IPS DF 19.7 (cell line): ENCODE data around the gene GPR107.

Experiments used
- DNase-seq: peaks from one replicate; pipeline ENCODE4 v3.0.0-alpha.2; 2013; ENCODE audit warnings: low read depth, low spot score

Gene GPR107

GRCh38 chr9:130027533-130028365 lies 26.0 kb upstream of the GPR107 start:
- DNase-seq, result no peak

DNA sequence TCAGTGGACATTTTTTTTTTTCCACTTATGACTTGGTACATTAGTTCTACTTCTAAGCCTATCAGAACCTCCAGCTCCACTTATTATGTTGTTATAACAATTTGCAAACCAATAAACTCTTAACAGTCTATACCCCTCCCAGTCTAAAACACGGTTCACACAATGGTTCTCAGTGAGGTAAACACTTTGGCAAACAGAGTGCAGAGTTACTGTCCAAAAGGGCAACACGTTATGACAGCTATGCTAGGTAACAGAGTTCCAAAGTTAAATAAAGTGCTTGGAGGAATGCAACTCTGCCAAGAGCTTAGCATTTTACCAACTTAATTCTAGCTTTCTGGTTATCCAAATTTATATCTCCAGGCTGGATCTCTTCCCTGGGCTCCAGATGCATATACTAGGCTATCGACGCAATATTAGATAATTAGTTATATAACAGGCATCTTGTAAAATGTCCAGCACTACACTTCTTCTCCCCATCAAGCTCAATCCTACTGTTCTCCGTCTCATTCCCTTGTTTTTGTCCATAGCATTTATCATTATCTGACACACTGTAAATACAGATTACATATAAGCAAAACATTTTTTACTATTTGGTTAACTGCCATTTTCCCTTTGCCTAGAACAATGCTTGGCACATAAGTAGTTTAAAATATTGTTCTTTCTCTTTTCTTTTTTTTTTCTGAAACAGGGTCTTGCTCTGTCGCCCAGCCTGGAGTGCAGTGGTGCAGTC lies 25.0 kb upstream of the GPR107 start:
- no peak for DNase-seq

- no peak for DNase-seq
Observed at GRCh38 chr9:130029223-130029973, 24.3 kb upstream of the GPR107 start.

GRCh38 chr9:130030651-130031127 lies 23.0 kb upstream of the GPR107 start:
- DNase-seq, result no peak

GRCh38 chr9:130034570-130034969 lies 19.1 kb upstream of the GPR107 start:
- no peak for DNase-seq

DNA sequence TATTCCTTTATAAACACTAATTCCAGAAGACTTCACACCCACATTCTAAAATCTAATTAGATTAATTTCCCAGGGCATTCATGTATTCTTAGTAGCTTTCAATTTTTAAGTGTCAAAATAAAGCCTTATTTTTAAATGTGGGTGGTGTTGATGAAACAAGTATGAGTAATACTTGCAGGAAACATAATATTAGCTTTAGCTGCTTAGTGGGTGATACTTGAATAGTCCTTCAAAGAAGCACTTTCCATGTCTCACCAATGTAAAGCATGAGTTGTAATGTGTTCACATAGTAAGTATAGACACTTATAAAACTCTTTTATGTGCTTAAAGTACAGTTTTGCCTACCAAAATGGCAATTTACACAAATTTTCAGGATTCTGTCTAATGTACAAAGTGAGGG lies 17.6 kb upstream of the GPR107 start:
- DNase-seq, result no peak

DNA sequence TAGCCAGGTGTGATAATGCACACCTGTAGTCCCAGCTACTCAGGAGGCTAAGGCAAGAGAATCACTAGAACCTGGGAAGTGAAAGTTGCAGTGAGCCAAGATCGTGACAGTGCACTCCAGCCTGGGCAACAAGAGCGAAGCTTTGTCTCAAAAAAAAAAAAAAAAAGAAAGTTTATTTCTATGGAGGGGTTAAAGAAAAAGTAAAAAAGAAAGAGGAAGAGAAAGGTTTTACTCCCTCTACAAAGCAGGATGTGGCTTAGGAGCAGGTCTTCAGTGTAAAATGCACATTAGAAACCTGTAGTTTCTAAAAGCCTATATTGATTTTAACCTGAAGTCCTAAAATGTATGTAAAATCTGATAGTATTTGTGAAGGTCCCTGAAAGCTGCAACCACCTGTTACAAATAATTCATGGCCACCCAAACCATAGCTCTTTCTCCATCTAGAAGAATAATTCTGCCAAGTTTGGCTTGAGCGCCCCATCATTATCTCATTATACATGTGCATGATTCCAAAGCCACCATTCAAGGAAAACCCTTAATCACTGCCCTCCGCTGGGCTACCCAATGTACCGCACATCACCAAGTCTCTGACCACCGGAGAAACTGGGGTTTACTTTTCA lies 14.1 kb upstream of the GPR107 start:
- DNase-seq, result no peak

GRCh38 chr9:130040984-130041647 lies 12.6 kb upstream of the GPR107 start:
- DNase-seq, result no peak

- no peak for DNase-seq
Observed at GRCh38 chr9:130041648-130042405, 11.9 kb upstream of the GPR107 start.

DNA sequence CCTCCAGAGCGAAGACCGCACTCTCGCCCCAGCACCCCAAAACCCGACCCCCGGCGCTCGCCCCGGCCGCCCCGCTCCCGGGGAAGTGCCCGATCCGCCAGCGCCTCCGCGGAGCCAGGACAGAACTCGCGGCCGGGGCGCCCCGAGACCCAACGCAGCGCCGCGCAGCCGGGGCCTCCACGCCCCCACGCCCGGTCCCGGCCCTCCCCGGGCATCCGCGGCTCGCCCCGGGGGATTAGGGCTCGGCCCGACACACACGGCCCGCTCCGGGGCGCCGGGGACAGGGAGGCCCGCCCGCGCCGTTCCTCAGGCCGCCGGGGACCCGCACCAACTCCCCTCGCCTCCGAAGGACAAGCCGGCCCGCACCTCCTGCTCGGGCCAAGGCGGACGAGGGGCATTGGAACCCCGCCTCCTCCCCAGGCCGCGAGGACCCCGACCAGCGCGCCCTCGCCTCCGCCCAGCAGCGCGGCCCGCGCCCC lies 11.3 kb upstream of the GPR107 start:
- DNase-seq, result no peak

GRCh38 chr9:130042885-130043653 lies 10.6 kb upstream of the GPR107 start, which contains the start of gene FNBP1:
FNBP1 (minus strand) TSS chr9:130043189; CDS start chr9:130042975, 214 bp downstream.
- peak; percentile 48 for DNase-seq

DNA sequence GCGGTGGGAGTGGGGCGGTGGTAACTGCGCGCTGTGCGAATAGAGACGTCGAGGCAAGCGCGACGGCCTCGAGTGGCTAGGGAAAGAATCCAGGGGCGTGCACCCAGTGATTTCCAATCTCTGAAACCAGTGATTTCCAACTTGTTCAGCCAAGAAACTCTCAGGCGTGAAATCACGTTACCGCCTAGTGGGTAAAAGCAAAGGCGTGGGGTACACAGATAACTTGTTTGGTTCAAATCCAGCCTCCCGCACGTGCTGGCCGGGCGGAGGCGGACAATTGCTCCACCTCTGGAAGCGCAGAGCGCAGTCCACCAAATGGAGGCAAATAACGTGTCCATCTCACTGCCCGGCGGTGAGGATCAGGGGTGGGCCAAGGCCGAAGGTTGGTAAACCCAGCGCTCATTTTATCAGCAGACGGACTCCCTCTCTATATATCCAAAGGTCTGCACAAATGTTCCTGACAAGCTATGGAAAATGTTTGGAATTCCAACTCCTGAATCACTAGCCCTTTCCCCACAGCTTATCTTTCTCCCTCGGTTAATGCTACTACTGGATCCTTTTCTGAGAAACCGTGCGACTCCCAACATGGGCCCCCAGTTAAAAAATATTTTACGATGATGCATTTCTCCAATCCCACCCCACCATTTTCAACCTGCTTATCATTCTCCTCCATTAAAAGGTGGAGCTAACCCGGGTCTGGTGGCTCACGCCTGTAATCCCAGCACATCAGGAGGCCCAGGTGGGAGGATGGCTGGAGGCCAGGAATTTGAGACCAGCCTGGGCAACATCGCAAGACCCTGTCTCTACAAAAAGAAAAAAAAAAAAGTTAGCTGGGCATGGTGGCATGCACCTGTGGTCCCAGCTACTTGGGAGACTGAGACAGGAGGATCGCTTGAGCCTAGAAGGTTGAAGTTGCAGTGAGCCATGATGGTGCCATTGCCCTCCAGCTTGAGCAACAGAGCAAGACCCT lies 9.8 kb upstream of the GPR107 start:
- DNase-seq, result no peak

DNA sequence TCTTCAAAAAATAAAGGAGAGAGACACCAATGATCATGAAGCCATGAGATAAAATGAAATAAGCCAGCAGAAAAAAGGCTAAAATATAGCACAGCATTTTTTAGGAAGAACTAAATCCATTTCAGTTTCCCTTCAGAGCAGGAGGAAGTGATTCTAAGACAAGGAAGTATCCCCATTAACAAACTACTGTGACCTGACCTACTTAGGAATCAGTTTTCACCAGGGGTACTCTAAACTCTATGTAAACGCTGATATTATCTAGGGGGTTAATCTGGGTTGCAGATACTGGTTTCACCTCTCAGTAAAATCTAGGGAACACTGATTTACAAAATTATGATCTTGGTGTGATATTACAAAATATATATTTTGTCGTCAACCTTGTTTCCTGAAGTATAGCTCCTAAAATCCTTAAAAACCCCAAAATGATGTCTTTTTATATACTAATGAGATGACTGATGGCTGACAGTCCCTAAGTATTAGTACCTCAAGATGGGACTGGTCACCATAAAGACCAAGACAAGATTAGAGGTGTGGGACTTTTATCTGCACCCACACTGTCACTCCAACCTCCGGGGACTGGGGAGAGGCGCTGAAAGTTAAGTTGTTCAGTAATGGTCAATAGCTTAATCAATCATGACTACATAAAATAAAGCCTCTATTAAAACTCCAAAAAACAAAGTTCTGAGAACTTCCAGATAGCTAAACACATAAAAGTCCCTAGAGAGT lies 7.8 kb upstream of the GPR107 start:
- DNase-seq, result no peak

- DNase-seq, result no peak
Observed at GRCh38 chr9:130049431-130050210, 4.1 kb upstream of the GPR107 start.

DNA sequence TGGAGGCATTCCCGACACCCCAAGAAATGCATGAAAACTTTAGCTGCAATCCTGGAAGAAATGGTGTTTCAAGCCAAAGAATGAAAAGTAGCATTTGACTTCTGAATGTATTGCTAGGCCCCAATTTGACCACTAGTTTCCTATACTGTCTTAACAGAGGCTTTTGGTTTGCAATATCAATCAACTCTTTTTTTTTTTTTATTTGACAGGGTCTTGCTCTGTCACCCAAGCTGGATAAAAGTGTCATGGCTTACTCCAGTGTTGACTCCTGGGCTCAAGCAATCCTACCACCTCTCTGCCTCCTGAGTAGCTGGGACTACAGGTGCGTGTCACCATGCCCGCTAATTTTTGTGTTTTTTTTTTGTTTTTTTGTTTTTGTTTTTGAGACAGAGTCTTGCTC lies 3.2 kb upstream of the GPR107 start:
- no peak for DNase-seq

DNA sequence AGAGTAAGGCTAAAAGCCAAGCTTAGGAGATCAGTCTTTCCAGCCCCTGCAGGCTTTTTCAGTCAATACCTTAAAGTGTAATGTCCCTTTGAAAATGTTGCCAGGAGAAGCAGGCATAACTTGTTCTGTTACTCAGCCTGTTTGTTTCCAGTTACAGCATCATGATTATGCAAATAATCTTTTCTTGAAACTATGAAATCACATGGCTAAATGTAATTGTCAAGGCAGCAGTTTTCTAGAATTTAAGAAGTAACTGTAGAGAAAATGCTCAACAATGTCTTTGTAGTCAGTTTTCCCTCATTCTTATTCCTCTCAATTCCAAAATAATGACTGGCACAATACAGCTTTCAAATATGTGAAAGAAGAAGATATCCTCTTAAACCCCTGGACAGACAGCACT lies 1.9 kb upstream of the GPR107 start:
- no peak for DNase-seq

DNA sequence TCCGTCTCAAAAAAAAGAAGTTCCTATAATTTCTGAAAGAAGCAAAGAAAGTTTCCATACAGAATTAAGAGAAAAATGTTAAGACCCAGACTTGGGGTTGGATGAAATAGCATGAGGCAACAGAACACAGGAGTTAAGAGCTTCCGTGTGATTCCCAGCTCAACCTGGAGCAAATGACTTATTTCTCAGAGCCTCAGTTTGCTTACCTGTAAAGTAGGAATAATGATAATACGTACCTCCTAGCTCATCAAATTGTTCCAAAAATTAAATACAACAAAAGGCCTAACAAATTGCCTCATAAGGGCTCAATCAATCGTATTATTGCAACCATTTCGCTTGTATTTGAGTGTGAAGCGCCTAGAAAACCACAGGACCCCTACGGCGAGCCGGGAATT lies 600 bp upstream of the GPR107 start:
- DNase-seq, result no peak
